H9 (cell line): ENCODE data around the gene KIF15. TPM values are rescaled to one million over a fixed set of nuclear protein-coding genes. Genes with fewer than 3 reads are reported as not detected.

Experiments
- DNase-seq: peaks from one replicate; pipeline ENCODE4 v3.0.0-alpha.2; 2017
- H2AFZ ChIP-seq: one replicate; pipeline ENCODE4 v1.6.1; 2013; ENCODE audit warnings: mild to moderate bottlenecking, low read length, control low read depth, moderate library complexity
- H2AK5ac ChIP-seq: 2 replicates; pipeline ENCODE4 v1.6.1; 2013; ENCODE audit warnings: low read length, control low read depth, mixed read lengths; ENCODE audit not compliant: insufficient read length
- H2BK120ac ChIP-seq: one replicate; pipeline ENCODE4 v1.6.1; 2013; ENCODE audit warnings: low read depth, mild to moderate bottlenecking, low read length, control low read depth, inconsistent platforms; ENCODE audit not compliant: poor library complexity, severe bottlenecking
- H2BK12ac ChIP-seq: 2 replicates; pipeline ENCODE4 v1.6.1; 2013; ENCODE audit warnings: low read length, control low read depth, mixed read lengths, low read depth; ENCODE audit not compliant: insufficient read length
- H2BK15ac ChIP-seq: 2 replicates; pipeline ENCODE4 v1.6.1; 2013; ENCODE audit warnings: low read depth, low read length, control low read depth
- H2BK20ac ChIP-seq: one replicate; pipeline ENCODE4 v1.6.1; 2013; ENCODE audit warnings: low read depth, mild to moderate bottlenecking, low read length, control low read depth, inconsistent platforms; ENCODE audit not compliant: poor library complexity, severe bottlenecking
- H2BK5ac ChIP-seq: 2 replicates; pipeline ENCODE4 v1.6.1; 2013; ENCODE audit warnings: low read length, control low read depth, mixed read lengths; ENCODE audit not compliant: insufficient read length
- H3K14ac ChIP-seq: 2 replicates; pipeline ENCODE4 v1.6.1; 2013; ENCODE audit warnings: low read length, control low read depth; ENCODE audit not compliant: insufficient read depth
- H3K18ac ChIP-seq: 2 replicates; pipeline ENCODE4 v1.6.1; 2013; ENCODE audit warnings: low read depth, mild to moderate bottlenecking, mixed read lengths, low read length, control low read depth; ENCODE audit not compliant: insufficient read length
- H3K23ac ChIP-seq: 2 replicates; pipeline ENCODE4 v1.6.1; 2013; ENCODE audit warnings: low read length, control low read depth, mixed read lengths, low read depth; ENCODE audit not compliant: insufficient read length
- H3K23me2 ChIP-seq: 2 replicates; pipeline ENCODE4 v1.6.1; 2013; ENCODE audit warnings: low read depth, mild to moderate bottlenecking, mixed read lengths, low read length, control low read depth; ENCODE audit not compliant: insufficient read length, poor library complexity, severe bottlenecking
- H3K27ac ChIP-seq: 2 replicates; pipeline ENCODE4 v1.5.1; 2013; ENCODE audit warnings: low read length, control low read depth, mixed read lengths, low read depth; ENCODE audit not compliant: insufficient read length
- H3K27me3 ChIP-seq: 2 replicates; pipeline ENCODE4 v1.6.1; 2013; ENCODE audit warnings: low read length, control low read depth, inconsistent platforms; ENCODE audit not compliant: insufficient read depth
- H3K4ac ChIP-seq: 2 replicates; pipeline ENCODE4 v1.6.1; 2013; ENCODE audit warnings: low read depth, mild to moderate bottlenecking, control low read depth, inconsistent platforms, low read length, moderate library complexity
- H3K4me1 ChIP-seq: 2 replicates; pipeline ENCODE4 v1.6.1; 2013; ENCODE audit warnings: low read length, control low read depth, inconsistent platforms; ENCODE audit not compliant: insufficient read depth
- H3K4me2 ChIP-seq: 2 replicates; pipeline ENCODE4 v1.6.1; 2013; ENCODE audit warnings: low read length, control low read depth, mixed read lengths; ENCODE audit not compliant: insufficient read length, insufficient read depth
- H3K56ac ChIP-seq: 2 replicates; pipeline ENCODE4 v1.6.1; 2013; ENCODE audit warnings: low read depth, mild to moderate bottlenecking, mixed read lengths, low read length, control low read depth; ENCODE audit not compliant: insufficient read length
- H3K79me1 ChIP-seq: 2 replicates; pipeline ENCODE4 v1.6.1; 2013; ENCODE audit warnings: low read depth, mild to moderate bottlenecking, moderate library complexity, low read length, control low read depth, inconsistent platforms; ENCODE audit not compliant: insufficient read depth, poor library complexity, severe bottlenecking
- H3K79me2 ChIP-seq: 2 replicates; pipeline ENCODE4 v1.6.1; 2013; ENCODE audit warnings: low read length, control low read depth, inconsistent platforms; ENCODE audit not compliant: insufficient read depth
- H3K9ac ChIP-seq: 2 replicates; pipeline ENCODE4 v1.6.1; 2013; ENCODE audit warnings: low read length, control low read depth, mixed read lengths; ENCODE audit not compliant: insufficient read length; ENCODE audit errors: extremely low read depth
- H3K9me3 ChIP-seq: one replicate; pipeline ENCODE4 v1.6.1; 2013; ENCODE audit warnings: low read depth, low read length, inconsistent platforms; ENCODE audit not compliant: control insufficient read depth
- H3T11ph ChIP-seq: one replicate; pipeline ENCODE4 v1.6.1; 2013; ENCODE audit warnings: mild to moderate bottlenecking, low read length, control low read depth, inconsistent platforms
- H4K20me1 ChIP-seq: one replicate; pipeline ENCODE4 v1.6.1; 2013; ENCODE audit not compliant: control insufficient read depth, insufficient read length, insufficient read depth
- H4K5ac ChIP-seq: 2 replicates; pipeline ENCODE4 v1.6.1; 2013; ENCODE audit warnings: low read depth, mild to moderate bottlenecking, mixed read lengths, low read length, control low read depth; ENCODE audit not compliant: insufficient read length
- H4K8ac ChIP-seq: replicated peaks from 2 replicates; pipeline ENCODE4 v1.6.1; 2013; ENCODE audit warnings: low read length, control low read depth, mixed read lengths, low read depth; ENCODE audit not compliant: insufficient read length
- H4K91ac ChIP-seq: 2 replicates; pipeline ENCODE4 v1.6.1; 2013; ENCODE audit warnings: low read depth, mild to moderate bottlenecking, moderate library complexity, mixed read lengths, low read length, control low read depth; ENCODE audit not compliant: insufficient read length
- H3K27ac Mint-ChIP-seq, 3 experiments: 2 replicates in 2 of 3; 3 replicates in 1 of 3; pipeline ENCODE4 v1.8.0; 2020 to 2021; ENCODE audit warnings: mixed read lengths in 3 of 3, mild to moderate bottlenecking in 1 of 3, moderate library complexity in 1 of 3
- H3K27me3 Mint-ChIP-seq: 2 replicates; pipeline ENCODE4 v1.8.0; 2021; ENCODE audit warnings: low read depth, mild to moderate bottlenecking, moderate library complexity, mixed read lengths
- H3K36me3 Mint-ChIP-seq, 3 experiments: 2 replicates in 2 of 3; 3 replicates in 1 of 3; pipeline ENCODE4 v1.8.0; 2020 to 2021; ENCODE audit warnings: low read depth in 3 of 3, mixed read lengths in 3 of 3; ENCODE audit not compliant: insufficient read depth in 1 of 3
- H3K4me1 Mint-ChIP-seq, 2 experiments: 2 replicates each; pipeline ENCODE4 v1.8.0; 2020; ENCODE audit warnings: mixed read lengths in 2 of 2
- H3K4me3 Mint-ChIP-seq, 2 experiments: 2 replicates in 1 of 2; 3 replicates in 1 of 2; pipeline ENCODE4 v1.8.0; 2020 to 2021; ENCODE audit warnings: mild to moderate bottlenecking in 2 of 2, mixed read lengths in 2 of 2, moderate library complexity in 1 of 2
- H3K9me3 Mint-ChIP-seq, 2 experiments: 2 replicates in 1 of 2; 3 replicates in 1 of 2; pipeline ENCODE4 v1.8.0; 2020; ENCODE audit warnings: mild to moderate bottlenecking in 2 of 2, mixed read lengths in 2 of 2, moderate library complexity in 1 of 2
- CTCF ChIP-seq: fragments of 200-600 bp; sonication (generic); conservative IDR thresholded peaks from 3 replicates; pipeline ENCODE4 v1.8.0; 2021; ENCODE audit warnings: antibody characterized with exemption, mild to moderate bottlenecking
- WGBS: extraction: QIAGEN DNeasy Blood & Tissue Kit; methylation state at CpG from one replicate; pipeline ENCODE4 v1.1.7; 2013; ENCODE audit warnings: missing lambda C conversion rate, low lambda C conversion rate, mixed read lengths; ENCODE audit not compliant: insufficient read length; ENCODE audit errors: extremely low coverage; 5-methylcytosine and 5-hydroxymethylcytosine counted together
- total RNA-seq: library from RNA; stranded (reverse); gene quantifications from 2 replicates; pipeline ENCODE4 v1.2.1, GENCODE V29; 2021

KIF15 gene
- total RNA-seq, 1 experiment from 2014 or later: 25.0 TPM

- H3K56ac ChIP-seq: no peak overlapping the region
- no CpG with 5 or more reads among the region's 2 CpGs for WGBS
- H3K9me3 ChIP-seq: no peaks in the 10 kb centered on the region
- no peak overlapping the region for H3K27ac ChIP-seq
- H3K79me1 ChIP-seq: no peaks in the 10 kb centered on the region
- DNase-seq: no peak
- TF ChIP-seq CTCF: no peak
- H2BK20ac ChIP-seq: no peak overlapping the region
- H3K27me3 Mint-ChIP-seq: no peaks in the 10 kb centered on the region
- no peaks in the 10 kb centered on the region for H3K23me2 ChIP-seq
- H3K36me3 Mint-ChIP-seq: no peaks in the 10 kb centered on the region; a peak in 1 of 7 replicates
- H4K91ac ChIP-seq: no peak overlapping the region
- peaks cover 6% of the 10 kb centered on the region; the same call in 1 of the 2 replicates for H3K4me1 ChIP-seq
- H3K9me3 Mint-ChIP-seq: no peaks in the 10 kb centered on the region
- H4K20me1 ChIP-seq: no peaks in the 10 kb centered on the region
- no peak overlapping the region for H3K4me3 Mint-ChIP-seq
- no peak overlapping the region for H2BK15ac ChIP-seq
- no peak overlapping the region for H2BK5ac ChIP-seq
- H4K8ac ChIP-seq: no peak overlapping the region
- peaks cover 2 to 17% of the 10 kb centered on the region in 2 experiments for H3K4me1 Mint-ChIP-seq
- H3K27me3 ChIP-seq: no peaks in the 10 kb centered on the region; the same call in 1 of the 2 replicates
- H3K14ac ChIP-seq: no peak overlapping the region
- H2BK120ac ChIP-seq: no peak overlapping the region
- no peak overlapping the region for H3K27ac Mint-ChIP-seq
- H2AFZ ChIP-seq: no peak overlapping the region
- H3K4ac ChIP-seq: no peak overlapping the region
- H3K4me2 ChIP-seq: no peak overlapping the region
- no peak overlapping the region for H3K18ac ChIP-seq
- no peak overlapping the region for H2AK5ac ChIP-seq
- H2BK12ac ChIP-seq: no peak overlapping the region
- no peak overlapping the region for H3T11ph ChIP-seq
- H3K79me2 ChIP-seq: no peaks in the 10 kb centered on the region
- no peak overlapping the region for H3K23ac ChIP-seq
- no peak overlapping the region for H4K5ac ChIP-seq
- no peak overlapping the region for H3K9ac ChIP-seq
These were observed 131.5 kb downstream of the KIF15 start for GRCh38 chr3:44893097-44893496.
